ENCODE measurements around the gene XRCC4.

- TF ChIP-seq CTCF (IDR thresholded peaks at IDR 0.05; ENCODE audit: low read depth, low read length, missing input control) (no peak), TAF1 (conservative IDR thresholded peaks at IDR 0.05) (no peak), SP1 (IDR thresholded peaks at IDR 0.05) (no peak), GABPA (IDR thresholded peaks at IDR 0.05 in 1 of 2, conservative IDR thresholded peaks at IDR 0.05 in 1 of 2) (no peak), MAX (IDR thresholded peaks at IDR 0.05) (no peak), RAD21 (IDR thresholded peaks at IDR 0.05) (no peak), EGR1 (IDR thresholded peaks at IDR 0.05; ENCODE audit: low read depth in 2 of 2) (no peak), YY1 (IDR thresholded peaks at IDR 0.05) (no peak)
- TF ChIP-seq, protein P1, sequence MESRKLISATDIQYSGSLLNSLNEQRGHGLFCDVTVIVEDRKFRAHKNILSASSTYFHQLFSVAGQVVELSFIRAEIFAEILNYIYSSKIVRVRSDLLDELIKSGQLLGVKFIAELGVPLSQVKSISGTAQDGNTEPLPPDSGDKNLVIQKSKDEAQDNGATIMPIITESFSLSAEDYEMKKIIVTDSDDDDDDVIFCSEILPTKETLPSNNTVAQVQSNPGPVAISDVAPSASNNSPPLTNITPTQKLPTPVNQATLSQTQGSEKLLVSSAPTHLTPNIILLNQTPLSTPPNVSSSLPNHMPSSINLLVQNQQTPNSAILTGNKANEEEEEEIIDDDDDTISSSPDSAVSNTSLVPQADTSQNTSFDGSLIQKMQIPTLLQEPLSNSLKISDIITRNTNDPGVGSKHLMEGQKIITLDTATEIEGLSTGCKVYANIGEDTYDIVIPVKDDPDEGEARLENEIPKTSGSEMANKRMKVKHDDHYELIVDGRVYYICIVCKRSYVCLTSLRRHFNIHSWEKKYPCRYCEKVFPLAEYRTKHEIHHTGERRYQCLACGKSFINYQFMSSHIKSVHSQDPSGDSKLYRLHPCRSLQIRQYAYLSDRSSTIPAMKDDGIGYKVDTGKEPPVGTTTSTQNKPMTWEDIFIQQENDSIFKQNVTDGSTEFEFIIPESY (IDR thresholded peaks at IDR 0.05) = no peak
- TF ChIP-seq, protein P2, sequence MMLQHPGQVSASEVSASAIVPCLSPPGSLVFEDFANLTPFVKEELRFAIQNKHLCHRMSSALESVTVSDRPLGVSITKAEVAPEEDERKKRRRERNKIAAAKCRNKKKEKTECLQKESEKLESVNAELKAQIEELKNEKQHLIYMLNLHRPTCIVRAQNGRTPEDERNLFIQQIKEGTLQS (IDR thresholded peaks at IDR 0.05) = no peak
Measured at GRCh38 chr5:83370957-83371356, 293.6 kb downstream of the XRCC4 start.
